Tibial nerve (tissue), 4 donors: ENCODE data around the gene WWTR1.
A peak's percentile ranks its signal among the peaks of the same experiment; 100 is the strongest.

Source experiments
- CTCF ChIP-seq, 5 experiments: fragments of 200-600 bp in 3 of 5; fragments of 450-650 bp in 2 of 5; sonication (generic) in 3 of 5; IDR thresholded peaks; one replicate each; pipeline ENCODE4 v1.5.1; 2016 to 2019; ENCODE audit warnings: antibody characterized with exemption in 5 of 5, mild to moderate bottlenecking in 3 of 5, moderate library complexity in 2 of 5
- EP300 ChIP-seq, 2 donors: sonication (generic); formaldehyde crosslinking; IDR thresholded peaks; one replicate each; pipeline ENCODE4 v1.6.1; 2017; ENCODE audit warnings: antibody characterized with exemption in 2 of 2, mild to moderate bottlenecking in 1 of 2
- POLR2A ChIP-seq, 2 donors: fragments of 450-650 bp; IDR thresholded peaks; one replicate each; pipeline ENCODE4 v1.6.1; 2017; ENCODE audit warnings: antibody characterized with exemption in 2 of 2, mild to moderate bottlenecking in 2 of 2, moderate library complexity in 2 of 2

- TF ChIP-seq POLR2A (IDR thresholded peaks at IDR 0.05) (no peak), EP300 (IDR thresholded peaks at IDR 0.05) (peak in 1 of 2 donors; percentile 41), CTCF (IDR thresholded peaks at IDR 0.05) (no peak)
These were observed 68.5 kb downstream of the WWTR1 start for GRCh38 chr3:149589332-149589731.
